ENCODE measurements around the gene RERE. TPM values are rescaled to one million over a fixed set of nuclear protein-coding genes. Genes with fewer than 3 reads are reported as not detected.

RERE gene
- total and polyA plus RNA-seq, 2 experiments from 2014 or later = 39.8 to 62.8 TPM

- H3K27me3 ChIP-seq = no peaks in the 10 kb centered on the region
- H3K9me3 ChIP-seq (ENCODE audit: low read depth) = no peaks in the 10 kb centered on the region
- no peaks in the 10 kb centered on the region for H3K9me2 ChIP-seq (replicated peaks; ENCODE audit: insufficient read depth)
- peaks cover 80% of the 10 kb centered on the region for H3K79me2 ChIP-seq
- 38% methylated on average over 8 of the region's 8 CpGs for WGBS (ENCODE audit: low lambda C conversion rate, missing lambda C conversion rate)
- peak overlapping the region; percentile 39 for H3K4me2 ChIP-seq
- peaks cover 23% of the 10 kb centered on the region for H3K4me1 ChIP-seq (ENCODE audit: insufficient read depth)
- H3K27ac ChIP-seq = peak overlapping the region; percentile 66
- no peak for DNase-seq (ENCODE audit: low spot score)
- H3K4me3 ChIP-seq = no peak overlapping the region
- H4K20me1 ChIP-seq (ENCODE audit: insufficient read depth, poor library complexity, severe bottlenecking) = peaks cover 29% of the 10 kb centered on the region
- H2AFZ ChIP-seq = no peak overlapping the region
- TF ChIP-seq EZH2phosphoT487 (IDR thresholded peaks at IDR 0.05; ENCODE audit: low read depth, severe bottlenecking, unreplicated experiment) (no peak), EZH2 (IDR thresholded peaks at IDR 0.05; ENCODE audit: borderline replicate concordance) (no peak), CTCF (IDR thresholded peaks at IDR 0.05; ENCODE audit: poor library complexity) (no peak)
- no peaks in the 10 kb centered on the region for H3K36me3 ChIP-seq (replicated peaks; ENCODE audit: insufficient read depth, low read depth)
These were observed 421.2 kb downstream of the RERE start for GRCh38 chr1:8396083-8396785.

- WGBS (ENCODE audit: low lambda C conversion rate, missing lambda C conversion rate) = 81% methylated on average over 2 of the region's 2 CpGs
- no peak for DNase-seq (ENCODE audit: low spot score)
- no peak overlapping the region for H2AFZ ChIP-seq
- no peak overlapping the region for H3K4me2 ChIP-seq
- no peaks in the 10 kb centered on the region for H3K9me3 ChIP-seq (ENCODE audit: low read depth)
- peak overlapping the region; percentile 66 for H3K27ac ChIP-seq
- no peaks in the 10 kb centered on the region for H3K27me3 ChIP-seq
- no peaks in the 10 kb centered on the region for H3K9me2 ChIP-seq (replicated peaks; ENCODE audit: insufficient read depth)
- H3K4me1 ChIP-seq (ENCODE audit: insufficient read depth) = peaks cover 23% of the 10 kb centered on the region
- H4K20me1 ChIP-seq (ENCODE audit: insufficient read depth, poor library complexity, severe bottlenecking) = peaks cover 34% of the 10 kb centered on the region
- H3K4me3 ChIP-seq = no peak overlapping the region
- H3K79me2 ChIP-seq = peaks cover 84% of the 10 kb centered on the region
- H3K36me3 ChIP-seq (replicated peaks; ENCODE audit: insufficient read depth, low read depth) = no peaks in the 10 kb centered on the region
- TF ChIP-seq EZH2phosphoT487 (IDR thresholded peaks at IDR 0.05; ENCODE audit: low read depth, severe bottlenecking, unreplicated experiment) = no peak
- TF ChIP-seq EZH2 (IDR thresholded peaks at IDR 0.05; ENCODE audit: borderline replicate concordance) = no peak
- no peak for TF ChIP-seq CTCF (IDR thresholded peaks at IDR 0.05; ENCODE audit: poor library complexity)
These were observed 422.0 kb downstream of the RERE start for GRCh38 chr1:8395433-8395866.

GRCh38 chr1:8394456-8395321 lies 422.8 kb downstream of the RERE start:
- Histone ChIP-seq H3K27ac (peak overlapping the region; percentile 66), H3K4me2 (no peak overlapping the region), H3K9me2 (replicated peaks; ENCODE audit: insufficient read depth) (no peaks in the 10 kb centered on the region), H3K79me2 (peaks cover 84% of the 10 kb centered on the region), H2AFZ (no peak overlapping the region), H3K27me3 (no peaks in the 10 kb centered on the region), H3K36me3 (replicated peaks; ENCODE audit: insufficient read depth, low read depth) (no peaks in the 10 kb centered on the region), H3K4me1 (ENCODE audit: insufficient read depth) (peaks cover 23% of the 10 kb centered on the region), H3K4me3 (no peak overlapping the region), H4K20me1 (ENCODE audit: insufficient read depth, poor library complexity, severe bottlenecking) (peaks cover 39% of the 10 kb centered on the region), H3K9me3 (ENCODE audit: low read depth) (no peaks in the 10 kb centered on the region)
- DNase-seq (ENCODE audit: low spot score) = no peak
- 79% methylated on average over 10 of the region's 10 CpGs for WGBS (ENCODE audit: low lambda C conversion rate, missing lambda C conversion rate)
- TF ChIP-seq EZH2 (IDR thresholded peaks at IDR 0.05; ENCODE audit: borderline replicate concordance) (no peak), CTCF (IDR thresholded peaks at IDR 0.05; ENCODE audit: poor library complexity) (no peak), EZH2phosphoT487 (IDR thresholded peaks at IDR 0.05; ENCODE audit: low read depth, severe bottlenecking, unreplicated experiment) (no peak)

Measured in hepatocyte (in vitro differentiated cells).